22Rv1 (cell line): Measurements from ENCODE around the gene FOXG1.

Experiments
- ZFX ChIP-seq: fragments of 450-650 bp; IDR thresholded peaks from 2 replicates; pipeline ENCODE4 v1.6.1; 2017; ENCODE audit warnings: antibody characterized with exemption, borderline replicate concordance
- TF ChIP-seq, protein P1 (sequence below): fragments of 450-650 bp; IDR thresholded peaks from 2 replicates; pipeline ENCODE4 v1.5.1; 2017; ENCODE audit warnings: mild to moderate bottlenecking

- TF ChIP-seq, protein P1, sequence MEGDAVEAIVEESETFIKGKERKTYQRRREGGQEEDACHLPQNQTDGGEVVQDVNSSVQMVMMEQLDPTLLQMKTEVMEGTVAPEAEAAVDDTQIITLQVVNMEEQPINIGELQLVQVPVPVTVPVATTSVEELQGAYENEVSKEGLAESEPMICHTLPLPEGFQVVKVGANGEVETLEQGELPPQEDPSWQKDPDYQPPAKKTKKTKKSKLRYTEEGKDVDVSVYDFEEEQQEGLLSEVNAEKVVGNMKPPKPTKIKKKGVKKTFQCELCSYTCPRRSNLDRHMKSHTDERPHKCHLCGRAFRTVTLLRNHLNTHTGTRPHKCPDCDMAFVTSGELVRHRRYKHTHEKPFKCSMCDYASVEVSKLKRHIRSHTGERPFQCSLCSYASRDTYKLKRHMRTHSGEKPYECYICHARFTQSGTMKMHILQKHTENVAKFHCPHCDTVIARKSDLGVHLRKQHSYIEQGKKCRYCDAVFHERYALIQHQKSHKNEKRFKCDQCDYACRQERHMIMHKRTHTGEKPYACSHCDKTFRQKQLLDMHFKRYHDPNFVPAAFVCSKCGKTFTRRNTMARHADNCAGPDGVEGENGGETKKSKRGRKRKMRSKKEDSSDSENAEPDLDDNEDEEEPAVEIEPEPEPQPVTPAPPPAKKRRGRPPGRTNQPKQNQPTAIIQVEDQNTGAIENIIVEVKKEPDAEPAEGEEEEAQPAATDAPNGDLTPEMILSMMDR: no peak
- TF ChIP-seq ZFX: no peak
These were observed 3.5 kb downstream of the FOXG1 start for GRCh38 chr14:28770061-28770460.
